Suprapubic skin (tissue), 4 donors: ENCODE measurements around the gene ARMH3. TPM values are rescaled to one million over a fixed set of nuclear protein-coding genes. Genes with fewer than 3 reads are reported as not detected.

Experiments
- DNase-seq, 2 donors: peaks; one replicate each; pipeline ENCODE4 v3.0.0-alpha.2; 2019; ENCODE audit warnings: low spot score in 2 of 2
- H3K27ac ChIP-seq: fragments of 200-600 bp; sonication (generic); one replicate; pipeline ENCODE4 v1.5.1; 2019
- H3K27me3 ChIP-seq: fragments of 200-600 bp; sonication (generic); one replicate; pipeline ENCODE4 v1.5.1; 2019
- H3K36me3 ChIP-seq: fragments of 200-600 bp; sonication (generic); one replicate; pipeline ENCODE4 v1.5.1; 2019
- H3K4me1 ChIP-seq: fragments of 200-600 bp; sonication (generic); one replicate; pipeline ENCODE4 v1.5.1; 2019
- H3K4me3 ChIP-seq: fragments of 200-600 bp; sonication (generic); one replicate; pipeline ENCODE4 v1.5.1; 2019; ENCODE audit warnings: mild to moderate bottlenecking
- H3K9me3 ChIP-seq: fragments of 200-600 bp; sonication (generic); one replicate; pipeline ENCODE4 v1.5.1; 2019
- EP300 ChIP-seq: sonication (generic); formaldehyde crosslinking; IDR thresholded peaks from one replicate; pipeline ENCODE4 v1.6.1; 2017; ENCODE audit warnings: antibody characterized with exemption
- POLR2A ChIP-seq, 2 donors: fragments of 450-650 bp; IDR thresholded peaks; one replicate each; pipeline ENCODE4 v1.6.1; 2017; ENCODE audit warnings: antibody characterized with exemption in 2 of 2, mild to moderate bottlenecking in 2 of 2, moderate library complexity in 2 of 2
- POLR2AphosphoS5 ChIP-seq, 3 donors: sonication (generic); formaldehyde crosslinking; IDR thresholded peaks; one replicate each; pipeline ENCODE4 v1.6.1; 2017; ENCODE audit warnings: antibody characterized with exemption in 3 of 3
- WGBS: methylation state at CpG from one replicate; pipeline ENCODE4 v1.1.5; 2018; 5-methylcytosine and 5-hydroxymethylcytosine counted together
- total RNA-seq, 4 donors: library from RNA; depleted of rRNA; stranded (reverse); fragments of >200 nt; gene quantifications; one replicate each; pipeline ENCODE4 v1.1.0, GENCODE V29; 2016
- TF ChIP-seq, protein P1 (sequence below), 2 donors: fragments of 200-600 bp in 1 of 2; fragments of 450-650 bp in 1 of 2; sonication (generic) in 1 of 2; IDR thresholded peaks; one replicate each; pipeline ENCODE4 v1.5.1; 2016 to 2019; ENCODE audit warnings: antibody characterized with exemption in 2 of 2, mild to moderate bottlenecking in 1 of 2, moderate library complexity in 1 of 2

Gene ARMH3
- total RNA-seq, 4 donors from 2014 or later = 12.1 to 25.7 (median 20.4) TPM

- Histone ChIP-seq H3K4me3 (no peak overlapping the region), H3K4me1 (peaks cover 14% of the 10 kb centered on the region), H3K27ac (no peak overlapping the region), H3K27me3 (no peaks in the 10 kb centered on the region), H3K36me3 (peaks cover 16% of the 10 kb centered on the region), H3K9me3 (no peaks in the 10 kb centered on the region)
- DNase-seq = no peak
- TF ChIP-seq POLR2AphosphoS5 (IDR thresholded peaks at IDR 0.05) = no peak
- TF ChIP-seq POLR2A (IDR thresholded peaks at IDR 0.05) = no peak
- TF ChIP-seq EP300 = no peak
- WGBS = 82% methylated on average over 3 of the region's 3 CpGs
Observed at GRCh38 chr10:101939729-101940128, 116.2 kb downstream of the ARMH3 start.

DNA sequence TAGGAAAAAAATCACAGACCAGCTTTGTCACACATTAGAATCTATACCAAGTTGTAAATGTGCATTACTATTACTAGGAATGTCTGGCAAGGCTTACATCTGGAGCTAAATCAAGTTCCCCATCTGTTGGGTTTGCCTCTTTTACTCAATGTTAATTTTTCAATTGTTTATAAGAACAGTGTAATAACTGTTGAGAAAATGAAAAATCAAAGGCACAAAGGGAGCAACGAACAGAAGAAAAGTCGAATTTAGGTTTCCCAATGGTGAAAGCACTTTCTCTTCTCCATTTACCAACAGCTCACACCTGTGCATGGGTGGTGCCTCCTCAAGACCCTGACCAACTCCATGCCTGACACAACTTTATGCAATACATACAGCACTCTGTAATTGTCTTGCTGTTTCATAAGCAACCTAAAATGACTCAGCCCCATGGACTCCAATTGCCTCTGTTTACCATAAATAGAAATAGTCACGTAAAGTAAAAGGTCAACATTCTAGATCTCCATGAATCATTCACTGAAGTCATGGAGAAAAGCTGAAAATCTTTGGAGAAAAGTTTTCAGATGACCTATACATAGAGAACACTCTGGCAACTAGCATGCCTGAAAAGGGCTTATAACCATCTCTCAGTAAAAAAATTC, 116.8 kb downstream of the ARMH3 start:
- TF ChIP-seq, protein P1, sequence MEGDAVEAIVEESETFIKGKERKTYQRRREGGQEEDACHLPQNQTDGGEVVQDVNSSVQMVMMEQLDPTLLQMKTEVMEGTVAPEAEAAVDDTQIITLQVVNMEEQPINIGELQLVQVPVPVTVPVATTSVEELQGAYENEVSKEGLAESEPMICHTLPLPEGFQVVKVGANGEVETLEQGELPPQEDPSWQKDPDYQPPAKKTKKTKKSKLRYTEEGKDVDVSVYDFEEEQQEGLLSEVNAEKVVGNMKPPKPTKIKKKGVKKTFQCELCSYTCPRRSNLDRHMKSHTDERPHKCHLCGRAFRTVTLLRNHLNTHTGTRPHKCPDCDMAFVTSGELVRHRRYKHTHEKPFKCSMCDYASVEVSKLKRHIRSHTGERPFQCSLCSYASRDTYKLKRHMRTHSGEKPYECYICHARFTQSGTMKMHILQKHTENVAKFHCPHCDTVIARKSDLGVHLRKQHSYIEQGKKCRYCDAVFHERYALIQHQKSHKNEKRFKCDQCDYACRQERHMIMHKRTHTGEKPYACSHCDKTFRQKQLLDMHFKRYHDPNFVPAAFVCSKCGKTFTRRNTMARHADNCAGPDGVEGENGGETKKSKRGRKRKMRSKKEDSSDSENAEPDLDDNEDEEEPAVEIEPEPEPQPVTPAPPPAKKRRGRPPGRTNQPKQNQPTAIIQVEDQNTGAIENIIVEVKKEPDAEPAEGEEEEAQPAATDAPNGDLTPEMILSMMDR (IDR thresholded peaks at IDR 0.05) = no peak
- TF ChIP-seq POLR2AphosphoS5 (IDR thresholded peaks at IDR 0.05) (no peak), EP300 (no peak), POLR2A (IDR thresholded peaks at IDR 0.05) (no peak)
- H3K27ac ChIP-seq = no peak overlapping the region
- H3K36me3 ChIP-seq = peaks cover 16% of the 10 kb centered on the region
- no peaks in the 10 kb centered on the region for H3K27me3 ChIP-seq
- DNase-seq = no peak
- H3K4me1 ChIP-seq = peaks cover 14% of the 10 kb centered on the region
- no peak overlapping the region for H3K4me3 ChIP-seq
- no peaks in the 10 kb centered on the region for H3K9me3 ChIP-seq
- 55% methylated on average over 3 of the region's 3 CpGs for WGBS

- Histone ChIP-seq H3K9me3 (no peaks in the 10 kb centered on the region), H3K4me3 (no peak overlapping the region), H3K27ac (no peak overlapping the region), H3K4me1 (peaks cover 14% of the 10 kb centered on the region), H3K27me3 (no peaks in the 10 kb centered on the region), H3K36me3 (peaks cover 16% of the 10 kb centered on the region)
- TF ChIP-seq POLR2AphosphoS5 (IDR thresholded peaks at IDR 0.05) = no peak
- TF ChIP-seq, protein P1 (IDR thresholded peaks at IDR 0.05) = no peak
- TF ChIP-seq EP300 = no peak
- WGBS = 72% methylated on average over 3 of the region's 3 CpGs
- DNase-seq = no peak
Observed at GRCh38 chr10:101938305-101939007, 117.5 kb downstream of the ARMH3 start.

DNA sequence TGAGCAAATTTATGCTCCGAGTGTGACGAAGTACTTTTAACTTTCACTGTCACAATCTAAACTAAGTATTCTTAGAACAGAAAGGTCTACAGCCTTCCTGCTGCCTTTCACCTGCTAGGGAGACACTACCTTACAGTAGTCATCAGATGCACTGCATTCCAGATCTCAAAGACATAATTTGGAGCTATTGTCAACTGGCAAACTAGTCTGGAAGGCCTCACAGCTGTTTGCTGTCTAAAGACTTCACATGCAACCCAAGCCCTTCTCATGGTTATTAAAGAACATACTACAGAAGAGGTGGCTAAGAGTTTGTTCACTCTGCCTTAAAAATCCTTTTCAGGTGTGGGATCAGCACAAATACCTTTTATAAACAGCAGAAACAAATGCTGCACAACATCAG, 120.5 kb downstream of the ARMH3 start:
- no peak for DNase-seq
- 93% methylated on average over 2 of the region's 2 CpGs for WGBS
- no peaks in the 10 kb centered on the region for H3K9me3 ChIP-seq
- no peaks in the 10 kb centered on the region for H3K27me3 ChIP-seq
- no peak for TF ChIP-seq POLR2AphosphoS5 (IDR thresholded peaks at IDR 0.05)
- no peak for TF ChIP-seq POLR2A (IDR thresholded peaks at IDR 0.05)
- no peak for TF ChIP-seq EP300
- TF ChIP-seq, protein P1 (IDR thresholded peaks at IDR 0.05) = no peak
- H3K4me3 ChIP-seq = no peak overlapping the region
- H3K27ac ChIP-seq = no peak overlapping the region
- H3K4me1 ChIP-seq = peaks cover 14% of the 10 kb centered on the region
- H3K36me3 ChIP-seq = peaks cover 16% of the 10 kb centered on the region

GRCh38 chr10:101934686-101935305, 121.2 kb downstream of the ARMH3 start:
- H3K27ac ChIP-seq = no peak overlapping the region
- WGBS = 77% methylated on average over 3 of the region's 3 CpGs
- no peak for DNase-seq

More at GRCh38 chr10:101934686-101935305, 121.2 kb downstream of the ARMH3 start:
- H3K27me3 ChIP-seq = no peaks in the 10 kb centered on the region
- peaks cover 14% of the 10 kb centered on the region for H3K4me1 ChIP-seq
- peaks cover 13% of the 10 kb centered on the region for H3K36me3 ChIP-seq
- no peak overlapping the region for H3K4me3 ChIP-seq
- no peak for TF ChIP-seq POLR2AphosphoS5 (IDR thresholded peaks at IDR 0.05)
- TF ChIP-seq, protein P1 (IDR thresholded peaks at IDR 0.05) = no peak
- TF ChIP-seq POLR2A (IDR thresholded peaks at IDR 0.05) = no peak
- no peak for TF ChIP-seq EP300
- no peaks in the 10 kb centered on the region for H3K9me3 ChIP-seq
